SK-N-SH (cell line): ENCODE measurements around the gene DUS4L. TPM values are rescaled to one million over a fixed set of nuclear protein-coding genes. Genes with fewer than 3 reads are reported as not detected.
"Not testable (repeated sequence)": the region's sequence is repeated elsewhere in the genome, so short reads cannot be mapped to it uniquely, and the experiment has no call there.

Experiments
- CTCF ChIA-PET: fragments of 300-600, 350-600 bp; formaldehyde crosslinking; extraction: SDS; loops from one replicate; lab custom pipeline; 2021; lab: Yijun Ruan, JAX
- POLR2A ChIA-PET: fragments of 350-600 bp; sonication (Branson Sonifier 250); formaldehyde crosslinking; extraction: SDS; loops from one replicate; lab custom pipeline; 2020; ENCODE audit warnings: antibody characterized with exemption, inconsistent platforms; lab: Yijun Ruan, JAX
- DNase-seq: peaks from one replicate; pipeline ENCODE4 v3.0.0; 2012
- H2AFZ ChIP-seq: fragments of 200-600 bp; sonication (generic); 2 replicates; pipeline ENCODE4 v1.8.1; 2016; ENCODE audit warnings: antibody characterized with exemption, mild to moderate bottlenecking, low read depth
- H3F3A ChIP-seq: fragments of 200-600 bp; sonication (generic); replicated peaks from 2 replicates; pipeline ENCODE3; 2016; ENCODE audit warnings: antibody characterized with exemption, mild to moderate bottlenecking; ENCODE audit not compliant: insufficient read depth
- H3K27ac ChIP-seq, 2 experiments: fragments of 200-500 bp in 1 of 2; fragments of 200-600 bp in 1 of 2; sonication (Bioruptor generic) in 1 of 2; sonication (generic), shearing (Covaris generic) in 1 of 2; 2 replicates each; pipeline versions ENCODE4 v1.5.1 to v1.6.1; 2014 to 2016; ENCODE audit warnings: low read depth in 2 of 2, inconsistent platforms in 1 of 2, low read length in 1 of 2, mild to moderate bottlenecking in 1 of 2, mixed read lengths in 1 of 2
- H3K27me3 ChIP-seq: fragments of 200-600 bp; sonication (generic), shearing (Covaris generic); 2 replicates; pipeline ENCODE4 v1.6.1; 2016; ENCODE audit warnings: mixed run types; ENCODE audit not compliant: insufficient read depth
- H3K36me3 ChIP-seq, 2 experiments: fragments of 200-500 bp in 1 of 2; fragments of 200-600 bp in 1 of 2; sonication (Bioruptor generic) in 1 of 2; sonication (generic) in 1 of 2; replicated peaks in 1 of 2; 2 replicates each; pipeline versions ENCODE3 to v1.5.1; 2014 to 2016; ENCODE audit warnings: low read length in 1 of 2, mild to moderate bottlenecking in 1 of 2; ENCODE audit not compliant: insufficient read depth in 2 of 2, control insufficient read depth in 1 of 2
- H3K4me1 ChIP-seq, 2 experiments: fragments of 200-500 bp in 1 of 2; fragments of 200-600 bp in 1 of 2; sonication (Bioruptor generic) in 1 of 2; sonication (generic), shearing (Covaris generic) in 1 of 2; 2 replicates each; pipeline versions ENCODE4 v1.5.1 to v1.6.1; 2014 to 2016; ENCODE audit warnings: low read depth in 1 of 2, low read length in 1 of 2, mixed run types in 1 of 2; ENCODE audit not compliant: insufficient read depth in 2 of 2, control insufficient read depth in 1 of 2
- H3K4me2 ChIP-seq: fragments of 200-600 bp; sonication (generic), shearing (Covaris generic); 2 replicates; pipeline ENCODE4 v1.6.1; 2017; ENCODE audit warnings: mixed run types
- H3K4me3 ChIP-seq, 2 experiments: fragments of 200-500 bp in 1 of 2; fragments of 200-600 bp in 1 of 2; sonication (Bioruptor generic) in 1 of 2; sonication (generic), shearing (Covaris generic) in 1 of 2; 2 replicates each; pipeline versions ENCODE4 v1.5.1 to v1.8.1; 2014 to 2016; ENCODE audit warnings: low read depth in 2 of 2, inconsistent platforms in 1 of 2, low read length in 1 of 2, mild to moderate bottlenecking in 1 of 2, mixed read lengths in 1 of 2, moderate library complexity in 1 of 2
- H3K79me2 ChIP-seq: fragments of 200-600 bp; sonication (generic); 2 replicates; pipeline ENCODE4 v1.8.1; 2017; ENCODE audit warnings: mild to moderate bottlenecking; ENCODE audit not compliant: insufficient read depth
- H3K9ac ChIP-seq: fragments of 200-600 bp; sonication (generic); 2 replicates; pipeline ENCODE4 v1.6.1; 2017; ENCODE audit warnings: mixed run types
- H3K9me2 ChIP-seq: fragments of 200-600 bp; sonication (generic); 2 replicates; pipeline ENCODE4 v1.6.1; 2017; ENCODE audit warnings: mixed run types
- H3K9me3 ChIP-seq: fragments of 200-600 bp; sonication (generic); 2 replicates; pipeline ENCODE4 v1.6.1; 2017; ENCODE audit warnings: mixed run types, mild to moderate bottlenecking, moderate library complexity
- H4K20me1 ChIP-seq: fragments of 200-600 bp; sonication (generic); 2 replicates; pipeline ENCODE4 v1.6.1; 2017; ENCODE audit warnings: mild to moderate bottlenecking, mixed run types; ENCODE audit not compliant: insufficient read depth
- ELF1 ChIP-seq: IDR thresholded peaks from 2 replicates; pipeline ENCODE4 v1.4.0; 2012
- FOSL2 ChIP-seq: IDR thresholded peaks from 2 replicates; pipeline ENCODE4 v1.4.0; 2012; ENCODE audit warnings: low read depth, mild to moderate bottlenecking, moderate library complexity, borderline replicate concordance
- FOXM1 ChIP-seq: IDR thresholded peaks from 2 replicates; pipeline ENCODE4 v1.4.0; 2012; ENCODE audit warnings: low read depth, mild to moderate bottlenecking
- GABPA ChIP-seq: IDR thresholded peaks from 2 replicates; pipeline ENCODE4 v1.4.0; 2012; ENCODE audit warnings: low read depth, mild to moderate bottlenecking
- IRF3 ChIP-seq: fragments of 150-350 bp; IDR thresholded peaks from 2 replicates; pipeline ENCODE4 v1.6.1; 2016; ENCODE audit warnings: mild to moderate bottlenecking, low read depth, low read length
- JUND ChIP-seq: IDR thresholded peaks from 2 replicates; pipeline ENCODE4 v1.4.0; 2012
- MXI1 ChIP-seq: IDR thresholded peaks from 2 replicates; pipeline ENCODE4 v1.6.1; 2012; ENCODE audit warnings: mild to moderate bottlenecking, low read depth, low read length, improper control_type of control experiment
- NFIC ChIP-seq: IDR thresholded peaks from 2 replicates; pipeline ENCODE4 v1.4.0; 2012; ENCODE audit warnings: borderline replicate concordance
- NRF1 ChIP-seq: IDR thresholded peaks from 2 replicates; pipeline ENCODE4 v1.6.1; 2012; ENCODE audit warnings: low read depth, mild to moderate bottlenecking, low read length
- POLR2AphosphoS5 ChIP-seq: IDR thresholded peaks from 2 replicates; pipeline ENCODE4 v1.6.1; 2012; ENCODE audit warnings: low read depth, low read length
- RAD21 ChIP-seq: IDR thresholded peaks from 2 replicates; pipeline ENCODE4 v1.6.1; 2012; ENCODE audit warnings: mild to moderate bottlenecking, low read length
- RCOR1 ChIP-seq: fragments of 150-350 bp; IDR thresholded peaks from 2 replicates; pipeline ENCODE4 v1.6.1; 2017; ENCODE audit warnings: antibody characterized with exemption, low read length
- REST ChIP-seq: IDR thresholded peaks from 2 replicates; pipeline ENCODE4 v1.6.1; 2012; ENCODE audit warnings: mild to moderate bottlenecking, low read depth, low read length, moderate library complexity
- RFX5 ChIP-seq: IDR thresholded peaks from 2 replicates; pipeline ENCODE4 v1.6.1; 2012; ENCODE audit warnings: mild to moderate bottlenecking, improper control_type of control experiment, low read length
- SIN3A ChIP-seq: IDR thresholded peaks from 2 replicates; pipeline ENCODE4 v1.6.1; 2012; ENCODE audit warnings: low read depth, mild to moderate bottlenecking, low read length, moderate library complexity, borderline replicate concordance
- SMC3 ChIP-seq: IDR thresholded peaks from 2 replicates; pipeline ENCODE4 v1.6.1; 2012; ENCODE audit warnings: low read depth, low read length, improper control_type of control experiment
- TCF12 ChIP-seq: IDR thresholded peaks from 2 replicates; pipeline ENCODE4 v1.4.0; 2012
- USF1 ChIP-seq: IDR thresholded peaks from 2 replicates; pipeline ENCODE4 v1.4.0; 2012; ENCODE audit warnings: low read depth, borderline replicate concordance
- ZBTB33 ChIP-seq: IDR thresholded peaks from 2 replicates; pipeline ENCODE4 v1.4.0; 2012; ENCODE audit warnings: low read depth, borderline replicate concordance
- WGBS: methylation state at CpG from one replicate; pipeline ENCODE4 v1.1.6; 2017; ENCODE audit warnings: low lambda C conversion rate; 5-methylcytosine and 5-hydroxymethylcytosine counted together
- polyA plus RNA-seq, 3 experiments: library from polyadenylated mRNA; depleted of rRNA; stranded (reverse); fragments of >200 nt; gene quantifications; 2 replicates each; pipeline ENCODE4 v1.2.3, GENCODE V29; 2012
- TF ChIP-seq, protein P1 (sequence below): fragments of 200-600 bp; sonication (generic); IDR thresholded peaks from 2 replicates; pipeline ENCODE4 v1.6.1; 2017; ENCODE audit warnings: antibody characterized with exemption, mild to moderate bottlenecking, moderate library complexity

The DUS4L gene
- polyA plus RNA-seq, 1 of the 3 experiments (the other 2 are of a cell fraction): 9.7 TPM

DNA sequence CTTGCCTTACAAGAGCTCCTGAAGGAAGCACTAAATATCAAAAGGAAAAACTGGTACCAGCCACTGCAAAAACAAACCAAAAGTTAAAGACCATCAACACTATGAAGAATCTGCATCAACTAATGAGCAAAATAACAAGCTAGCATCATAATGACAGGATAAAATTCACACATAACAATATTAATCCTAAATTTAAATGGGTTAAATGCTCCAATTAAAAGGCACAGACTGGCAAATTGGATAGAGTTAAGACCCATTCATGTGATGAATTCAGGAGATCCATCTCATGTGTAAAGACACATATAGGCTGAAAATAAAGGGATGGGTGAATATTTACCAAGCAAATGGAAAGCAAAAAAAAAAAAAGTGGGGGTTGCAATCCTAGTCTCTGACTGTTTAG lies 29.6 kb upstream of the DUS4L start:
- H3K9ac ChIP-seq: no peak overlapping the region
- no peak overlapping the region for H2AFZ ChIP-seq
- no peak for DNase-seq
- peaks cover 0 to 59% of the 10 kb centered on the region in 2 experiments for H3K36me3 ChIP-seq
- 0 out of 2 replicates have a peak, but pooled peaks cover 3% of the 10 kb centered on the region for H3K9me3 ChIP-seq
- H3K27me3 ChIP-seq: no peaks in the 10 kb centered on the region
- no peak overlapping the region for H3K4me2 ChIP-seq
- ChIA-PET CTCF (interaction anchor here (1.0 kb wide), 1 partner anchor 33 kb away, joined by 3 read pairs; no protein-coding TSS in a partner anchor), POLR2A (no interaction called here)
- H3K4me1 ChIP-seq: peaks cover 0 to under 1% of the 10 kb centered on the region in 2 experiments; a peak in 1 of 4 replicates
- H4K20me1 ChIP-seq: no peaks in the 10 kb centered on the region
- no peaks in the 10 kb centered on the region for H3K9me2 ChIP-seq
- peaks cover 40% of the 10 kb centered on the region for H3K79me2 ChIP-seq
- H3K27ac ChIP-seq: no peak overlapping the region
- H3K4me3 ChIP-seq: no peak overlapping the region
- peaks cover 1% of the 10 kb centered on the region for H3F3A ChIP-seq
- TF ChIP-seq SIN3A: no peak
- no peak for TF ChIP-seq ELF1
- TF ChIP-seq, protein P1, sequence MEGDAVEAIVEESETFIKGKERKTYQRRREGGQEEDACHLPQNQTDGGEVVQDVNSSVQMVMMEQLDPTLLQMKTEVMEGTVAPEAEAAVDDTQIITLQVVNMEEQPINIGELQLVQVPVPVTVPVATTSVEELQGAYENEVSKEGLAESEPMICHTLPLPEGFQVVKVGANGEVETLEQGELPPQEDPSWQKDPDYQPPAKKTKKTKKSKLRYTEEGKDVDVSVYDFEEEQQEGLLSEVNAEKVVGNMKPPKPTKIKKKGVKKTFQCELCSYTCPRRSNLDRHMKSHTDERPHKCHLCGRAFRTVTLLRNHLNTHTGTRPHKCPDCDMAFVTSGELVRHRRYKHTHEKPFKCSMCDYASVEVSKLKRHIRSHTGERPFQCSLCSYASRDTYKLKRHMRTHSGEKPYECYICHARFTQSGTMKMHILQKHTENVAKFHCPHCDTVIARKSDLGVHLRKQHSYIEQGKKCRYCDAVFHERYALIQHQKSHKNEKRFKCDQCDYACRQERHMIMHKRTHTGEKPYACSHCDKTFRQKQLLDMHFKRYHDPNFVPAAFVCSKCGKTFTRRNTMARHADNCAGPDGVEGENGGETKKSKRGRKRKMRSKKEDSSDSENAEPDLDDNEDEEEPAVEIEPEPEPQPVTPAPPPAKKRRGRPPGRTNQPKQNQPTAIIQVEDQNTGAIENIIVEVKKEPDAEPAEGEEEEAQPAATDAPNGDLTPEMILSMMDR: no peak
- no peak for TF ChIP-seq POLR2AphosphoS5
- TF ChIP-seq GABPA: no peak
- TF ChIP-seq REST: no peak
- TF ChIP-seq NRF1: no peak
- TF ChIP-seq FOXM1: no peak
- no peak for TF ChIP-seq ZBTB33
- no peak for TF ChIP-seq JUND
- no peak for TF ChIP-seq TCF12
- no peak for TF ChIP-seq RCOR1
- no peak for TF ChIP-seq RAD21
- no peak for TF ChIP-seq IRF3
- no peak for TF ChIP-seq SMC3
- TF ChIP-seq RFX5: no peak
- no peak for TF ChIP-seq USF1
- TF ChIP-seq NFIC: no peak
- no peak for TF ChIP-seq FOSL2
- TF ChIP-seq MXI1: no peak

GRCh38 chr7:107537228-107537627 lies 26.5 kb upstream of the DUS4L start:
- H3K9me2 ChIP-seq, H3K4me1 ChIP-seq, POLR2A ChIA-PET, H3F3A ChIP-seq, H3K9me3 ChIP-seq, DNase-seq, H2AFZ ChIP-seq, H4K20me1 ChIP-seq, H3K27ac ChIP-seq, H3K4me2 ChIP-seq, H3K27me3 ChIP-seq, H3K4me3 ChIP-seq, H3K9ac ChIP-seq, CTCF ChIA-PET: not testable (repeated sequence)
- 95% methylated on average over 4 of the region's 4 CpGs for WGBS
- Histone ChIP-seq H3K36me3 (peaks cover 0 to 72% of the 10 kb centered on the region in 2 experiments), H3K79me2 (peaks cover 43% of the 10 kb centered on the region)
